GM19324 (cell line): Measurements from ENCODE around the gene TMEM87B.

Experiments
- ATAC-seq: cut with Tn5 transposase; IDR thresholded peaks from one replicate; pipeline ENCODE4 v1.9.1; 2021; ENCODE audit warnings: mild to moderate bottlenecking, moderate library complexity; ENCODE audit not compliant: unreplicated experiment, low FRiP score

The TMEM87B gene

DNA sequence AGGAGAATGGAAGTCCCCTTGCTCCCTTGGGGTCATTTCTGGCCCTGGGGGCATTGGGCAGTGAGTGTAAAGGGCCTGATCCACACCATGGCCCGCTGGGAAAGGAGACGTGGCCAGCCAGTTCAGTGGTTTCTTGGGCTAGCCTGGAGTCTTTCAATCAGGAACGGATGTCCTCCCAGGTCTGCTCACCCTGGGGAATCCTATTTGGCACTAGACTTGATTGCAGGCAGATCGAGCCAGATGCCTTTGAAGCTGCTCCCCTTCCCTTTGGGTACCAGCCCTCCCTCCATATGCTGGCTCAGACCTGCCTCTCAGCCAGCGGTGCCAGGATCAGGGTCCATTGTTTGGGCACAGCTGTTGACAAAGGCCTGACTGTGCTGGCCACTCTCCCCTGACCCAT is 94.1 kb downstream of the TMEM87B start:
- no peak for ATAC-seq

DNA sequence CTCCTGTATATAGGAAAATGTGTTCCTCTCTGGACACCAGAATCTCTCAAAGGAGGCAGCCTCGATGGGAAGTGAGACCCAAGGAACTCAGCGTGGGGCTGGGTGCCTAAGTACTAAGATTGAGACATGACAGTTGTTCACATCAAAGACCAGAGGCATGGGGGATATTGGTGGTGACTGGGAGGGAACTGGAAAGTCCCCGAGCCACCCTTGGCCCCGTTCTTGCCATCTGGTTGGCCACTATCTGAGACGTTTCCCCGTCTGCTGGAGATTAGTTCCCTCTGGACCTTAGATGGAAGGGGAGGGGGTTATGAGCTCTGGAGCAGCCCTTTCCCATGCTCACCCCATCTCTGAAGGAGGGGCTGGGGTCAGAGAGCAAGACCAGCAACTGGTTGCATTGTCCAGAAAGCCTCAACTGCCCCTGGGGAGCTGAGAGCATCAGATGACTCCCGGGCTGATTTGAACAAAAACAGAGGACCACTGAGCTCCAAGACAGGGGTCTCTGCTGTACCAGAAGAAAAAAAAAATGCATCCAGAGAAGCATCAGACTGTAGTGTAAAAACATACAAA is 94.9 kb downstream of the TMEM87B start:
- ATAC-seq = no peak

DNA sequence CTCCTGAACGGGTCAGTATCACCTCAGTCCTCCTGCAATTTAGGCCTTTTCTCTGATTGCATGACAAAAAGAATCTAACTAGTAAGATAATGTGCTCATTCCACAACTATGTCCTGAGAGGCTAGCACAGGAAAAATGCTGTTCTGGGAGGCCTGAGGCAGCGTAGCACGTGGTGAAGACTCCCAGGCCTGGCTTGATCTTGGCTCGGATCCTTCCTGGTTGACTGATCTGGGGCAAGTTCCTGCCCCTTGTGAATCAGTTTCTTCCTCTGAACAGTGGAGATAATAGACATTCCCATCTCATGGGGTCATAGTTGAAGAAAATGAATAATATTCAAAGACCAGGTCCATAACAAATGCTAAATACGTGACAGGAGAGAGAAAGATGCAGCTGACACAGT is 95.4 kb downstream of the TMEM87B start:
- ATAC-seq = no peak

DNA sequence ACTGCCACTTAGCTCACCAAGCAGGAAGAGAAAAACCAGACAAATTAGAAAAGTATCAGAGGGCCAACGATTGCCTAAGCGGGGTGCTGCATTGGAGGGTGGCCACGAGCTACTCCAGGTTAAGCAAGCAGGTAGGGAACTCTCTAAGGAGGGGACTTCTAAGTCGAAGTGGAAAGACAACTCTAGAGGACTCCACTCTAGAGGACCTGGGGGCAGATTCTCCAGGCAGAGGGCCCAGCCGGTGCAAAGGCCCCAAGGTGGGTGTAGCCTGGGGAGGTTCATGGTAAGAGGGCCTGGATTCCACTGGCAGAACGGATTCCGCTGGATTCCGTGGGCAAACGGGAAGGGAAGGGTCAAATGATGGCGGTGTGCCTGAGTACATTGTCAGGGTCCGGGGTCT is 95.8 kb downstream of the TMEM87B start:
- no peak for ATAC-seq

DNA sequence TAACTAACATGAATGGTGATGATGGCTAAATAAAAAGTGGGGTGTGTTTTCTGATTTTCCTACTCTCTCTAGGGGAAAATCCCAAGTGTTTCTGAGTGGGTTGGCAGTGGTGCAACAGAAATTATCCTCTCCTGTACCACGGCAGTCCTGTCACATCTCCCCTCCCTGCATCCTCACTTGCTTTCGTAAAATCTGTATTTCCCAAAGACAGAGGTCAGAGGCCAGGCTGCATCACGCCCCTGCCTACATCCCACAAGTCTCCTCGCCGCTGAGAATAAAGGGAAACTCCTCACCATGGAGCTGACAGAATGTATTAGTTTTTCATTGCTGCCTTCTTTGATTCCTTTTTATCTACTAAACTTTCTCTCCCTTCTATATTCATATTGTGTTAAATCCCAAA is 96.2 kb downstream of the TMEM87B start:
- ATAC-seq = no peak

DNA sequence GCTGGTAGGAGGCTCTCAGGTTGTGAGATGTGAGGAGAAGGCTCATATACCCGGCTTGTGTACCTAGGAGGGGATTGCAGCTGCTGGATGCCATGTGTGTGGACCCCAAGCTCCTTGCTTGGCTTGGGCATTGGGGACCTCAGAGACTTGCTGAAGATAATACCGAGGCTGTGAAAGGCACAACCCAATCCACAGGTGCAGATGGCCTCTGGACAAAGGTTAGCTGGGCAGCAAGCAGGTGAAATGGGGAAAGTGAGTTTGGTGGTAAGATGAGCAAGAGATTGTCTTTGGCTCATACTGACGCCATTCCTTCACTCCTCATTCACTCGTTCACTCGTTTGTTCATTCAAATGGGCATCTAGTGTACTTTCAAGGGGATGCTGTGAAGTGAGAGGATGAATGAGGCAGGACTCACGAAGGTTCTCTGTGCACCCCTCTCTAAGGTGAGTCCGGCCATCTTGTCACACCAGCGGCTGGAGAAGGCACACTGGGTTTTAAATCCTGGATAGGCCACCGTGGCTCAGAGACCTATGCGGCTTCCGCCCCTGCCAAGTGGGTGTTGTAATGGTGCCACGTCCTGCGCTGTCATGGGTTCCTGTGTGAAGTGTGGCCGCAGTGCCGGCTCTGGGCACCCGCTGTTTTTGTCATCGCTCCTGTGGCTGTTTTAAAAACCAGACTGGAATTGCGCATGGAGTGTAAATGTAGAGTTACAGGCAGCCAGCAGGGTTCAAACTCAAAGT is 96.8 kb downstream of the TMEM87B start:
- no peak for ATAC-seq

DNA sequence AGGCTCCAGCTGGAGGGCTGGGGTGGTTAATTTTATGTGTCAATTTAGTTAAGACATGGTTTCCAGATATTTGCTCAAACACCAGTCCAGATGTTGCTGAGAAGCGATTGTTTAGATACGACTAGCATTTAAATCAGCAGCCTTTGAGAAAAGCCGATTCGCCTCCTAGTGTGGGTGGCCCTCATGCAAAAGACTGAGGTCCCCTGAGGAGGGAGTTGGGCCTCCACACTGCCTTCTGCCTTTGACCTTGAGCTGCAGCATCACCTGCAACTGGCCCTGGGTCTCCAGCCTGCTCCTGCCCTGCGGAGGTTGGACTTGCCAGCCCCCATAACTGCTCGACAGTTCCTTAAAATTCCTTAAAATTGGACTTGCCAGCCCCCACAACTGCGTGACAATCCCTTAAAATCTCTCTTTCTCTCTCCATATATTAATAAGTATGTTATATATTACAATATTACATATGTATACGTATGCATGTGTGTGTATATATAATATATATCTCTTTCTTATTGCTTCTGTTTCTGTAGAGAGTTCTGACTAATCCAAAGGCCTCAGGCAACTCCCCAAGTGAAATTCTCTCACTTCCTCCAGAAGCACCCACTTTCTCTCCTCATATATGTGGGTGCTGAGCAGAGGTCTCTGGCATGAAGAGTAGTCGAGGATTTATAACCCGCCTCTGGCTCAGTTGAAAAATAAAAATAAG is 97.6 kb downstream of the TMEM87B start:
- ATAC-seq = no peak

DNA sequence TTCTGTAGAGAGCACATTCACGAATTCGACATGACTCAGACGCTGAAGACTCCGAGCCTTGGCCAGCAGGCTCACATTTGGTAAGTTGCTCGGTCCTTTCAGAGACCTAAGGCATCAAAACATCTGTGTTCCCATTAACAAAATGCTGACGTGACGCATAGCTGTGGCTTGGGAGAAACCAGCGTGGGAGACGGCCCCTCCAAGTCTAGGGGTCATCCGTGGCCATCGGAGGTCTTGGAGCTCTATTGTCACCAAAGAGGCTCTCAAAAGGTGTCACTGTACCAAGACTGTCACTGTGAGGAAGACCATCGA is 98.1 kb downstream of the TMEM87B start:
- ATAC-seq = no peak

DNA sequence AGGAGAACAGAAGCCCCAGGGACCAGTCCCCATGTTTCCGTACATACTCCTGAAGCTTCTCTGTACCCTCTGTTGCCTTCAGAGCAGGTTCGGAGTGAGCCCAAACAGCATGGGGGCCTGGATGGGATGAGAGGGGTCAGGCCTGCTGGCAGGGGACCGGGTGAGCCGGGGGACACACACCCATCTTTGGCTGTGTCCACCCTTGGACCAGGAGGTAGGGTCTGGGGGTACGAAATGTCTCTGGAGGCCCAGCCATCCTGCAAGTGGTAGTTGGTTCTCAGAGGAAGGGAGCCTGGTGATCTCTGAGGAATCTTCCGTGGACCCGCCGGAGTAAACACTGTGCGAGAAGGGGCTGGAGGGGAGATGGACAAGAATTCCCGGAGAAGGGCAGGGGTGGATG is 98.4 kb downstream of the TMEM87B start:
- no peak for ATAC-seq

DNA sequence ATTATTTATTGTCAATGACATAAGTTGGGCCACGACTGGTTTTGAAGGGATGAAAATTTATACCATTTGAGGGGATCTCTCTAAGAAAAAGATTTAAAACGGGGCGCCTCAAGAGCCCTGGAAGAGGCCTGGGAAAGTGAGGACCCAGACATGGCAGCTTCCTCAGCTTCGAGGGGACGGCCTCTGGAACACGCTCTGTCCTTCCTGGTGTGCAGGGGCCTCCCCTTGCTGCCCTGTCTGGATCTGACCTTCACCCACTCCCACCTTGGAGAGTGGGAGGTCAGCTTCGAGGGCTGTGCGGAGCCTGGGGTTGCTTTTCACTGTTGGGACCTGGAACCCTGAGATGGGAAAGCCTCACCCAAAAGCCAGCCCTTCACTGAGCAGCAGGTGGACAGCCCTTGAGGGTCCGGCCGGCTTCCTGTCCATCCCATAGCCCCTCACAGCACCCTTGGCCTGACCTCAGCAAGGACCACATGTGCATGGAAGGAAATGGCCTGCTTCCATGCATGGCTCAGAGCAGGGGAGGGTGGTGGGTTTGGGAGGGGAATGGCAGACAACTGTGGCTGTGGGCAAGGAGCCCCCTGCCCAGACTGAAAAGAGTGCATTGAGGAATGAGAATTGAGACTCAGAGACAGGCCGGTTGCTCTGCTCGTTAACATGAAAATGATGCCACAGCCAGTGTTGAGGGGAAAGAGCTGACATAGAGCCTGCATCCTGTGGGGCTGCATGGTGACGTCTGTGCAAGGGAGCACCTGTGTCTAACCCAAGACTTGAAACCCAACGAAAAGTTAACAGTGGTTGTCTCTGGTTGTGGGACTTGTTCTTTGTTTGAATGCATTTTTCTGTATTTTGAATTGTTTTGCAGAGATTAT is 99.4 kb downstream of the TMEM87B start:
- ATAC-seq = no peak

DNA sequence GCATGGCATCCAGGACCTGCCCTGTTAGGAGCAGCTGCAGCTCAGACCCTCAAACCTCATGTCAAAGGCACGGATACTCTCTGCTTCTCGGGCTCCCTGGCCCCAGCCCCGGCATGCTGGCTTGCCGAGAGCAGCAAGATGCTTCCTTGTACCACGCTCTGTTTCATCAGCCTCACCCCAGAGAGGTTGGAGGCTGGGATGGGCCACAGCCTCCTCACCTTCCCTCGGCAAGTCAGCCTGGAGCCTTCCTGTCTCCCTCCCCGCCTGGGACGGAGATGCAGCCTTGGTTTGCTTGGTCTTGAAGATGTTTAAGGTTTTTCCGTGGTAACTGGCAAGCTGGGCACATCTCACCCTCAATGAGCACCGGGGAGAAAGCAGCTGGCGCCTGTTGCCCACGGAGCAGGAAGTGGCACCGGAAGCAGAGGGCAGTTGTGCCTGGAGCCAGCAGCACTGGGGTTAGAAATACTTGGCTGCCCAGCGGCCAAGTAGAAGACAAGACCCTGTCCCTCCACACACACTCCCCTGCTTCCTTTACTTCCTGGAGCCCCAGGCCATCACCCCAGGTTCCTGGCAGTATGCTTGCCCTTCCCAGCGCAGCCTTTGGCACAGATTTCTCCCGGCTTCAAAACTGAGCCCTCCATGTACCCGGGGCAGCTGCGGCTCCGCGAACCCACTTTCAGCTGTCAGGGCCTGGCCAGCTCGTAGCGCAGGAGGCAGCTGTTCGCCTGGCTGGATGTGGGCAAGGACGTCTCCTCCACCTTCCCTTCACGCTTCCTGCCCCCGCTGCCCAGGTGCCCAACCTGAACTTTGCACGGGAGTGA is 100.5 kb downstream of the TMEM87B start:
- ATAC-seq = no peak

DNA sequence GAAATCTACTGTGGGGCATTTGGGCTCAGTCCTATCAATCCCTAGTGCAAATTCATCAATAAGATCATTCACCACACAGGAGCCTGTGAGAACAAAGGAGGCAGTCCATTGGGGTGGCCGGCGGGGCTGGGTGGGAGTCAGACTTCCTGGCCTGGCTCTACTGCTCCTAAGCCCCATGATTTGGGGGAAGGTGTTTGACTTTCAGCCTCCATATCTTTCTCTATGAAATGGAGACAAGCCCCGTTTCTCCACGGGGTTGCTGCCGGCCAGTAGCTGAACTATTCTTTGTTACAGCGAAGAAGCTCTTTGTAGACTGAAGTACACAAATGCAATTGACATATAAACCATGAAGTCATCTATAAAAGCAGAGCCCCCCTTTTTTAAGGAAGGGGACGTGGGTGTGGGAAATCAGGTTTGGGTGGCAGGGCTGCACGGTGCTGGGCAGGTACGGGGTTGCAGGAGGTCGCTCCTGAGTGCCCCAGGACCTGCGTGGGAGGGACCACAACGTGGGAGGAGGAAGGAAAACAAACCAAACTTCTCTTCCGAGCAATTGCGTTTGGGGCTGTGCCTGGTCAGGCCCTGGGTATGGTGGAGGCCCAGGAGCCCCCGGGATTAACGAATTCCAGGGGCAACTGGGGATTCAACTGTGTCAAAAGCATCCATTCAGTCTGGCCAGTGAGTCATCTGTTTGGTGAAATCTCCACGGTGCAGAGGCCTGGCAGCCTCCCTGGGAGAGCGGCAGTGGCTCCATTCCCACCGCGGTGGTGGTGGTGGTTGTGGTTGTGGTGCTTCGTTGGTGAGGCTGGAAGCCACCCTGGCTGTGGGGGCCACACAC is 101.3 kb downstream of the TMEM87B start:
- no peak for ATAC-seq

DNA sequence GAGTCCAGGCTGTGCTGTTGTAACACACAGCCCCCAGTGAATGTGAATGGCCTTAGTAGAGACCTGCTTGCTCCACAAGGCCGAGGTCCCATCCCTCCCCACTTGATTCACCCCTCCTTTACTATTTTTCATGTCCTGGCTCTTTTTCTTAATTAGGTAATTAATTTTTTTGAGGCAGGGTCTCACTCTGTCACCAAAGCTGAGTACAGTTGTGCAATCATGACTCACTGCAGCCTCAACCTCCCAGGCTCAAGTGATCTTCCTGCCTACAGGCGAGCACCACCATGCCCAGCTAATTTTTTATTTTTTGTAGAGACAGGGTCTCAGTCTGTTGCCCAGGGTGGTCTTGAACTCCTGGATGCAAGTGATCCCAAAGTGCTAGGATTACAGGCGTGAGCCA is 102.4 kb downstream of the TMEM87B start:
- ATAC-seq = no peak

DNA sequence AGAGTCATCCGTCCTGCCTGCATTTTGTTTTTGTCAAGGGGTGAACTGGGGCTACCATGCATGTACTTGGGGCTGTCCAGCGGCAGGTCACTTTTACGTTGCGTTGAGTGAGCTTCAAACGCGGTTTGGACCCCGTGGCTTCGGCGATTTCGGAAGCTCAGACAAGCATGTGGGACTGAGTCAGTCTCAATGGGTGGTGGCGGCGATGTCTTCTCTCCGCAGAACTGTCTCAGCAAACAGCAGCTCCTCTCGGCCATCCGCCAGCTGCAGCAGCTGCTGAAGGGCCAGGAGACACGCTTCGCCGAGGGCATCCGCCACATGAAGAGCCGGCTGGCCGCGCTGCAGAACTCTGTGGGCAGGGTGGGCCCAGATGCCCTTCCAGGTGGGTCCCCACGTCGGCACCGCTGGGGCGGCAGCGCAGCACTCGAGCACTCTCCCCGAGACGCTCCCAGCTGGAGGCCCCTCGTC is 104.4 kb downstream of the TMEM87B start:
- no peak for ATAC-seq

DNA sequence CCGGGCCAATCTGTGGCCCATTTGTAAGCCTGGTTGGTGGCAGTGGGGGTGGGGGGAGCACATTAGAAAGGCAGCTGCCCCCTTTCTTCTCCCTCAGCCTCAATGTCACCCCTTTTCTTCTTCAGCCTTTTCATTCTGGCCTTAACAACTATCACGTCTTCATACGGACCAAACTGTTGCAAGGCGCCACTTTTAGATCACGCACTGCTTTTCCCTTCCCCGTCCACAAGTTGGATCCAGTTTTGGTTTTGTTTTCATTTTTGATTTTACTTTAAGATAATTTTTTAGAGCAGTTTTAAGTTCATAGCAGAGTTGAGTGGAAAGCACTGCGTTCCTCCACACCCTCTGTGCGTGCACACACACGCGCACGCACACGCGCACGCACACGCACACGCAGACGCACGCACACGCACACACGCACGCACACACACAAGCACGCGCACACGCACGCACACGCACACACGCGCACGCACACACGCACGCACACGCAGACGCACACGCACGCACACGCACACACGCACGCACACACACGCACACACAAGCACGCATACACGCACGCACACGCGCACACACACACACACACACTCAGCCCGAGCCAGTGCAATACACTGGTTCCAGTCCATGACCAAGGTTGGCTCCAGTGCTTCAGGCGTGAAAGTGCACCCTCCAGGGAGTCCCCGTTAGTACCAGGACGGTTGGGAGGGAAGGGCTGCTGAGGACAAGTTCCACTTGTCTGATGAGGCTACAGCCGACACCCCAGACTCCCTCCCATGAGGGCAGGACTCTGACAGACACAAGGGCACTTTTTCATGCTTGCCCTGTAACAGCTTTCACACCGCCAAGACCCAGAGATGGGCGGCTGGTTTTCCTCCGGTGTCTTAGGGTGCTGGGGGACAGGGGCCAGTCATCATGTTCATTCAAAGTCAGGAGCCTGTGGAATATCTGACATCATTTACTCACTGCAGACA is 105.5 kb downstream of the TMEM87B start:
- ATAC-seq = no peak

DNA sequence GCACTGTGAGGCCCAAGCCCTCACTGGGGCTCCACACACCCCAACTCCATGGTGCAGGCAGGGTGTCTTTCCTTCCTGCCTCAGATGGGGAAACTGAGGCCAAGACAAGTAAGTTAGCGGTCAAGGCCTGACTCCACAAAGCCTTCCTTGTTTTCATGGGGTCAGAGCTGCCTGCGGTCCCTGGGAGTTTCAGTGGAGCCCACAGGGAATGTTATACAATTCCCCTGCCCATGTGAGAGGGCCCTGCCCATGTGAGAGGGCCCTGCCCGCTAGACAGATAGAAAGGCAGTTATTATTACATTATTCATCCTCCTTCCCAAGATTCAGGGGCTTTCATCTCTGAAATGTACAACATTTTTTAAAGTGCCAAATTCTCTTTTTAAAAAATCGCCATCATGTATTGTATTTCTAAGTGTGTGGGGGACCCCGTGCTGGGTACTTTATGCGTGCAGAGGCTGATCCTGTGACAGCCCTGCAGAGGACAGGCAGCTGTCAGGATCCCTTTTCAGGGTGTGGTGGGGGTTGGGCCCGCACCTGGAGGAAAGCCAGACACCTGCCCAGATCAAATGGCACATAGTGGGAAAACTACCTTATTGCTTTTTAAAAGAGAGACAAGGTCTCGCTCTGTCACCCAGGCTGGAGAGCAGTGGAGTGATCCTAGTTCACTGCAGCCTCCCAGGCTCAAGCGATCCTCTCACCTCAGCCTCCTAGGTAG is 106.5 kb downstream of the TMEM87B start:
- ATAC-seq = no peak

DNA sequence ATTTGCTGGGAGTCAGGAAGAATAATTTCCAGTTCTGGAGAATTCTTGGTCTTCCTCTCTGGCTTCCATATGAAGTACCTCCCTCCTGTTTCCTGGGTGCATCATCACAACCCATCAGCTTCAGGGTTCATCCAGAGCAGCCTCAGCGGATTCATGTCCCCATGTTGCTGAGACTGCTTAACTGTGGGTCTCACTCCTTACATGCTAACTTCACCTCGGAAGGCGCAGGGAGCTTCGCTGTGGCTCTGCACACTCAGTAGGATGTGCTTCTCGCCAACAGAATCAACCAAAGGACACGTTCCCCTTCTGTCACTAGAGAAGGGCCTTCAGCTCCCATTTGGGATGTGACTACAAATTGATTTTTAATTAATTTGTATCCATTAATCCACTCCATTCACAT is 107.3 kb downstream of the TMEM87B start:
- no peak for ATAC-seq

DNA sequence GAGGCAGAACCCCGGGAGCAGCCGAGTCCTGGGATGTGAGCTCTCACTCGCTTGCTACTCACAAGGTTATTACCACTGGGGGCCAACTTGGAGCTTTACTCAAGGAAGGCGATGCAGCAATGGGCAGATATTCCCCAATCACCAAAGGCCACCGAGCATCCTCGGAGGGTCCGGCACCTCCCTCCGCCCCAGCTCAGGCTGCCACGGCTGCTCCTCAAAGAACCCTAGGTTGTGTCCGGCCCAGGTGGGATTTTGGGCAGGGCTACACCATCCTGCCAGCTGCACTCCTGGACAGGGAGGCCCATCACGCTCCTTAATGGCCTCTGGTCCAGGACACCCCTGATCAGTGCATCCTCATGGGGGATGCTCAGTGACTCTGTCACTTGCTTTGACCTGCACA is 107.9 kb downstream of the TMEM87B start:
- ATAC-seq = no peak
